DMS153 (cell line): ENCODE results near the gene SEMA3D.

Experiments
- DNase-seq: peaks from one replicate; lab custom pipeline; 2025; lab: John Stamatoyannopoulos, UW

The SEMA3D gene

DNA sequence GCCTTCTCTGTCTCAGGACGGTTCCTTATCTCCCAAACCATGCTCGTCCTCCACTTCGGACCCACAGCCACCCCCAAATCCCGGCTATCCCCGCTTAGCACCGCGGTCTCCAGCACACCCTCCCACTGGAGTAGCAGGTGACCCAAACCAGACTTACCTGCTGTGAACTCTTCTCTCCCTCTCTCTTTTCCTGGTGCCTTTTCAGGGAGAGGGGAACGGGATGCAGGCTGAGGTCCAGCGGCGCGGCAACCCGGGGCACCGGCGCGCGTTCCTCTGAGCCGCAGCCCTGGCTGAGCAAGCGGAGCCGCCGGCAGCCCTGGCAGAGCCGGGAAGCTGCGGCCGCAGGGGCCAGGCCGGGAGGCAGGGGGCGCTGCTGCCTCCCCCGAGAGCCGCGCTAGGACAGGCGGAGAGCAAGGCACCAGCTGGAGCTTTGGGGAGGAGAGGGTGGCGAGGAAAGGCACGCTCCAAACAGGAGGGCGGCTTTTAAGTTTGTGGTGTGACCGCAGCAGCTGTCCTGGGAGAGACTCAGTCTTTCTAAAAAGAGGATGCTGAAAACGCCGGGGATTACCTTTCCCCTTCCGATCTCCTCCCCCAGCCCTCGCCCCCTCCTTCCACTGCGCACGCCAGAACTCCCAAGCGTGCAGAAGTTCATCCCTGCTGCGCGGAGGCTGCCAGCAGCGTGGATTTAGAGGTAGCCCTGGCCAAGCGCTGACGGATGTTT, at the start of gene SEMA3D:
Gene SEMA3D (minus strand): TSS at position 536 of the 721 bp plus-strand sequence. CDS start 65,165 bp downstream, outside the sequence.
- no peak for DNase-seq

DNA sequence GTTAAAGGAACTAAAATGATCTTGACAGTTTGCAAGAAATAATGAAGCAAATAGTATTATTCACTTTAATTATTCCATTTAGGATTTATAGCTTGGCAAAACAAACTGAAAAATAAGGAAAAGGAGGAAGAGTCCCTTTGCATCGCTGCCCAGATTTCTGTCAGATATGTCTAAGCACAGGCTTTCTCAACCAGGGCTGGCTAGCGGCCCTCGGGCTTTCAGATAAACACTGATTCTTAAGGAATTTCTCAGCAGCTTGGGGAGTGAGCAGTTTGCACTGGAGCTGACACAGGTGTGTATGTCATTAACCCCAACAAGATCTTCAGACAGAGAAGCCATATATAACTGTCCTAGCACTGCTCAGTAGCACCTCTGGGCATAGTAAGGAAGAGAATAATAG, 47.9 kb upstream of the SEMA3D start:
- DNase-seq: no peak

DNA sequence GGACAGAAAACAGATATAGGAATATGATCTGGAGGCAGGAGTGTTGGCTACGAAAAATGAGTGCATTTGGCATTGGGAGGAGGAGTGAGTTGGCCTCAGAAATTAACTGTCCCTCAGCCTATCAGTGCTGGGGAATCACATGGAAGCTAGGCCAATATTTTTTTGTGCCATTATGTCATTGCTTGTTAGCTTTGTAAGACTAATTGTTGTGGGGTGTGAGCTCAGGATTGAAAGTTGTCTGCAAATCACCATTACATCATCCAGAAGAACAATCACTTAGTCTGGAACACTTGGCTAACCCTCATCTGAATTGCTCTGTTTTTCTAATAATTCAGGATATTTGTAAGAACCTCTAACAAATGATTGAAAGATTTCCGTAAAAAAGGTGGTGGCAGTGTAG, 45.2 kb upstream of the SEMA3D start:
- no peak for DNase-seq

DNA sequence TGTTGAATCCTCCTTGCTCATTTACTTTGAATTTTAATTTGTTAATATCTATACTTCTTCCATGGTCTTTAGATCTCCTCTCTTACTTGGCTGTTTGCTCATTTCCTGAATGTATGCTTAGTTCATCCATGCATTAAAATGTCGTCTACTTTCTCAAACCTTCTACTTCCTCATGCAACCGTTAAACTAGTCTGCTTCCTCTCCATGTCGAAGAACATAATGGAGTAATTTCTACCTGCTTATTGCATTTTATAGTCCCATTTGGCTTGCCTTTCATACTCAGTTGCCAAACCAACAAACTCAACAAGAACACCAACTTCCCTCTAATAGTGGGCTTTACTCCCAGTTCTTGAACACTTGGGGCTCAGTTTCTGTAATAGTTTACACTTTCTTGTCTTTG, 43.8 kb upstream of the SEMA3D start:
- DNase-seq: no peak

DNA sequence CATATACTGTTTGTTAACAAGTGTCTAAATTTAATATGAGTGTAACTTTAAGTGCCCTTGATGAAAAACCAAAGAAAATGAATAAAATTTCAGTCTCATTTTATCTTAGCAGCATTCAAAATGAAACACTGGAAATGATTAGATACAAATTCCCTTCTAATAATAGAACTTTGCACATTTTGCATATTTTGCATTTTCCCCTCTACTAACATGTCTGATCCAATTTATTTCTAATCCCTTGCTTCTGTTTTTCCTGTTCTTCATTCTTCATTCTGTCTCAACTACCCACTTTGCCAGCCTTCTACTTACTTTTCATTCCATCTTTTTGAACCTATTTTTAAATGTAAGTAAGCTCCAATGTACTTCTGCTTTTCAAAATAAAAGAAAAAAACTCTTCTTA, 42.7 kb upstream of the SEMA3D start:
- DNase-seq: no peak

DNA sequence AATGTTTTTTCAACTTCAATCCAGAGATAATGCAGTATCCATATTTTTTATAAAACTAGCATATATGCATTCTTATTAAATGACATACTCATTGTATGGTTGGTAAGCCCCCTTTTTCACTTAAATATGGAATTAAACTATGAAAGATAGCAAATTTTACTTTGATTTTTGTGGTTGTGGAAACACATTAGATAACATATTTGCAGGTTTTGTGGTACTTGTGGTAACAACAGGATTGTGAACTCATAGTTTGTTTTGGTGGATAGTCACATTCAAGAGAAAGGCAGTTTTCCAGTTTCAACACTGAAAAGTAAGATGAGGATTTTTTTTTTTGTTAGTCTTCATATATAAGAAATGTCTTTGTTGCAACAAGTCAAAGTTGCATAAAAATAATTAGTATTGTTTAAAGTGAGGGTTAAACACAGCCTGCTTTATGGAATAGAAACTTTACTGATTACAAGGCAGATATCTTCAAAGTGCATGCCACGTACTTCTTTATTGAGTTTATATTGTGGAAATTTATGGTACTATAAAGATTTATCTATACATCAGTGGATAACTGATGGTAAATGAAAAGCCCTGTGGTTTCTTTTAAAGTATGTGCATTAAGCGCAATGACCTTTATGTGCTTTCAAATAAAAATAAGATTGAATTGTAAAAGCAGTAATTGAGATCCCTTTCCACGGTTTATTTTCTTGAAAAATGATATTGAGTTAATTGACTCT, 39.7 kb upstream of the SEMA3D start:
- no peak for DNase-seq

DNA sequence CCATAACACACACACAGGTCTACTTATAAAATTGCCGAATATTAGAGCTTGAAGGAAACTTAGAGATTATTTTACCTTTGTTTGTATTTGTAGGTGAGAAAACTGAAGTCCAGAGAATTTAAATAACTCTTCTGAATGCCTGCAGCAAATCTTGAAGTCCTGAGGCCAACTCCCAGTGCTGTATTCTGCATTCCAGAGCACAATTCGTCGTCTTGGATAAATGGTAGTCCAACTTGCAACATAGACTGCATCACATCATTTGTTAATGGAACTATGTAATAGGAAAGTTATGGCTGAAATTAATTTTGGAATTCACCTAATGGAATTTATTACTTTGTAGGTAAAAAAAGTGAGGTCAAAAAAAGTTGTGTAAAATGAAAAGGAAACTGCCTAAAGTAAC, 37.3 kb upstream of the SEMA3D start:
- no peak for DNase-seq

DNA sequence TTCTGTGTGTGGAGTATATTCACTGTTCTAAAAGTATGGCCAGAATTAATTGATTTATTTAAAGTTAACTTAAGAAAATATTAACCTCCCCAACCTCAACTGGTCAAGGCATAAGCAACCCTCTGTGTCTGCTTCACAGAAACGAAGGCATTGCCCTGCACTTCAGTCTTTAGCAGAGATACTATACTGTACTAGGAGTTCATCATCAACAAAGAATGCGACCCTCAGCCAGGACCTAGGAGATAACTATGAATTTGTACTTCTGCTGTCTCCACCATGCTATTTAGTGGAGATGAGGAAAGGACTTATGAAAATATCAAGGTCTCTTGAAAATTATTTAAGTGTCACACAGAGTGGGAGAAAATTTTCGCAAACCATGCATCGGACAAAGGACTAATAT, 35.7 kb upstream of the SEMA3D start:
- no peak for DNase-seq

DNA sequence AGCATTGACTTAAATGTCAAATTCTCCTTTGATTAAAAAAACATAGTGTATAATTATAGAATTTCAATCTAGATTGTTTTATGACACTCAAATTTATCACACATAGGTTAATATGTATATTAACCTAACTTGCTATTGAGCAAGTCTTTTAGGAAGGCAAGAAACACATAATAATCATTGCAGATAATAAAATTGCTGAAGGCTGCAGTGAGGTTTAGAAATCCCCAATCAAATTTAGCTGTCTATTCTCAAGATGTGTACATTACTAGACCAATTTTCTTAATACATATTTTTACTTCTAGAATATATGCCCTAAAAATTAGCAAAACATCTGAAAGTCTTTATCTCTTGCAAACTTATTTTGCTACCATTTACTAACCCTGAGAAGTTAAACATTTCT, 34.9 kb upstream of the SEMA3D start:
- no peak for DNase-seq

DNA sequence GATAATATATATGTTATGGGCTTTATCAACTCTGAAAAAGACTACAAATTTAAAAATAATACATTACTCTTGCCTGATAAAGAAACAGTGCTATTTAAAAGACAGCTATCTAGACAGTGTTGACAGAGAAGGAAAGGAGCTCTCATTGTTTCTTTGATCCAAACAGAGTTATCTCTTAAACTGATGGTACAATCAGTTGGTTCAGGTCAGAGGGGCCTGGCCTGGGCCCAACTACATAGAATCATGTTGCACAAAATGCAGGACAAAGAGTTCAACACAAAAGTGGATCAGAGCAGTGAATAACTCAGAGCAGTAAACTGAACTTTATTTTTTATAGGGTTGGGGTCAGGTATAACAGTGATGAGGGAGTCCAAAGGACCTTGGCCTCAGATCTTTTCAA, 33.8 kb upstream of the SEMA3D start:
- DNase-seq: no peak

DNA sequence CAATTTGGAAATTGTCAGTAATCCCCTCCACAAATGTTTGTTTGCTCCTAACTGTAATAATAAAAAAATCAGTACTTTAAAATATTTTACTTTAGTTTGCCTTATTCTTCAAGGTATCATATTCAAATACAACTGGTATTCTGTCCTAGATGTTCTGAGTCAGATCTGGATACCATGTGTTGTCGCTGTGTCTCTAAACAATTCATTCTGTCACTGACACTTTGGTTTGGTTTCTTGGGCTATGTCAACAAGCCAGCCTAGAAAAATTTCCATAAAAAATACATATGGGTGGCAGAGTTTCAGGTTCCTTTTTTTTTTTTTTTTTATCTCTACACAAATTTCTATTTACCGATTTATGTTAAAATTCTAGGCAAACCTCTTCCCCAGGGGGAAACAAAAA, 33.2 kb upstream of the SEMA3D start:
- DNase-seq: no peak

DNA sequence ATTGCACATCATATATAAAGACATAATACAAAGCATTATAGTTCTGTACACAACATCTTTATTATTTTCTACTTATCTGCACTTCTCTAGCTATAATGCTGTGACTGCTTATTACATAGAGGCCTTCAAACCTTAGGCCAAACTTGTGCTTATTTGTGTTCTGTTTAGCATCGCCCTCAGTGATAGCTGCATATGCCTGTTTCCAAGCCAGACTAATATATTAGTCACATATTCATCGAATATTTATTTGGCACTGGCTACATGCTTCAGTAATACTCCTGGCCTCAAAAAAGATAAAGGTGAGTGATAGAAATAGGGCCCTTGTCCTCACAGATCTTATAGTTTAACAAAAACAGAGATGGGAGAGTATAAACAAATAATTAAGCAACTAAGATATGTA, 30.2 kb upstream of the SEMA3D start:
- DNase-seq: no peak

DNA sequence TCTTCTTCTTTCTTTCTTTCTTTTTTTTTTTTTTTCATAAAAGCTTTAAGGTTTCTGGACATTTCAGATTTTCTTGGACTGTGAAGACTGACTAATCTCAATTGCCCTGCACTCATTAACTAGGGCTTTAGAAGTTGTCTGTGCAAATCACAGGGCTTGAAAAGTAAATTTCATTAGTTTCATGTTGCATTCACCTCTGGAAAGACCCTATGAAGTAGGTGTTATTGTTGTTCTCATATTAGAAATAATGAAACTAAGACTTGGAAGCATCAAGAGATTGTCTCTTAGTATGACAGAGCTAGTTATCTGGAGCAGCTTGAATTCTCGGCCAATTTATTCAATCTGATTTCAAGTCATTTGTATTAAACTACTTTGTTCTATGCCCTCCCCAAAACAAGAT, 28.2 kb upstream of the SEMA3D start:
- DNase-seq: no peak

DNA sequence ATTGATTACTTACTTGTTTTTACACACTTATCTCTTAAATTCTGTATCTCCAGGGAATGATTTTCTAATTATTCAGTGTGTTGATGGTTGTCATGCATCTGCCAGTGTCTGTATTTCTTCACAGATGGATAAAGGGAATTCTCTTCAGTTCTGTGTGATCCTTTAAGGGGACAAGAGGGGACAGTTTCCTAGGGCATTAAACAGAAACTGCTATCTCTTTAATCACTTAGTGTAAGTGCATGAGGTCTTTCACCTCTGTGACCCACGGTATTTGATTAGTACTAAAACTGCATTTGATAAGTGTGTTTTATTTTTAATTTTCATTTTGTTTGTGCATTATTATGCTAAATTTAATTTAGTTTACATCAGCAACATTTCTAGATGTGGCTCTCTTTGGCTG, 26.6 kb upstream of the SEMA3D start:
- no peak for DNase-seq

DNA sequence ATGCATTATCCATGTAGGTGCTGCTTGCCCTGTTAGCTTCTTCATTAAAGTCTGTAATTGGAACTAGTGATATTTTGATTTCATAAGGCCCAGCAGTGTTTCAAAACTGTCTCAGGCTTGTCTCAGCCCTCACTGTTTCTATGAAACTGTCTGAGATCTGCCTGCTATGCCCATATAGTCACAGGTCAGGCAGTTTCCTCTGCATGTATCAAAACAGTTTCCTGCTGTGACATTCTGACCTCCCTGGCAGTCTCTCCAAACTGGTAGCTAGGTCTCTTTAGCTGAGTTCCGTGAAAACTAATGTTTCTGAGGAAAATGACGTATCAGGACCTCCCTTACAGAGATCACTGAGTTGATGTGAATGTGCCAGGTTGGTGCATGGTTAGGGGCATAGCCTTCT, 18.9 kb upstream of the SEMA3D start:
- DNase-seq: no peak

DNA sequence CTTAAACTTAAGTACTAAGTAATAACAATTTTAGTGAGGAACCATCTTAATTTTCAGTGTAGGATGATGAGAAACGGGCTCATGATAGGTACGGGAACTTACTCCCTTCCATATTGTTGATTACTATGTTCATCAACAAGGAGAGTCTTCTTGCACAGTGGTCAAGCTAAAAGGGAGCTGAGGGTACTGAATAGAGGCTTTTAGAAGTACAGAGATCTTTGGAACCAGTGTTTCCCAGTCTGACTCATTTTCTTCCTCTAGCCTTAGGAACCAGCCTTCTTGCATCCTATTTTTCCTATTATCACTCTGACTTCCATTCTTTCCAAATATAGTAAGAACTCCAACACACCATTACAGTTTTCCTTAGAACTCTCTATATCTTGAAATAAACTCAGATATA, 17.6 kb upstream of the SEMA3D start:
- no peak for DNase-seq

DNA sequence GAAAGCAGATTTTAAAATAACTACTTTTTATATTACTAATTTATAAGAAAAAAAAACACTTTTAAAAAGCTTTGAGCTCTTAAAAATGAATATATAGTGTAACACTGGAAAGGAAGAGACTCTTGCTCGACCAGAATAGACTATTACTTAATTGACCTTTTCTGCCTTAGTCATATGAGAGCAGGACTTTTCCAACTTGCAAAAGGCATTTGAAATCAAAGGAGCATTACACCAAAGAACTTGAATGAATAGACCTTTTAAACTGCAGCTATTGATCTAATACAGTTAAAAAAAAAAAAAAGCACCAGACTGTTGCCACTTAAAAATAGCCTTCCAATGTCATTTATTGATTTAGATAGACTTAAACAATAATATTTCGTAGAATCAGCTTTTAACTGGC, 17.2 kb upstream of the SEMA3D start:
- DNase-seq: no peak

DNA sequence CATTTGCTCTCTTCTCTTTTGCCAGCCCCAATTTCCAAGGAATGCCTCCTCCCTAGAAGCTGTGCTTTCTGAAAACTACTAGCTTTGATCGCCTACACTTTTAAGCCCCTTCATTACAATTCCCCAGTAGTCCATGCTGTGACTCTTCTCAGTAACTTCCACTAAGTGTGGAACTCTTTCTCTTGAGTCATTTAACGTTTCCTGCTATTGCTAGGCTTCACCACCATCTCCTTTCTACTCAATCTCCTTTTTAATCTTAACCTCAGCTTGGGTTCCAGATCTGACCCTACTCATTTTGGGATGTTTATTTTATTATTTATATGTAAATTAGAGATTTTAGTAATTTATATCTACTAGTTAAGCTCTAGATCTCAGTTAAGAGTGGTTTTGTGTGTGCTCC, 14.4 kb upstream of the SEMA3D start:
- no peak for DNase-seq

DNA sequence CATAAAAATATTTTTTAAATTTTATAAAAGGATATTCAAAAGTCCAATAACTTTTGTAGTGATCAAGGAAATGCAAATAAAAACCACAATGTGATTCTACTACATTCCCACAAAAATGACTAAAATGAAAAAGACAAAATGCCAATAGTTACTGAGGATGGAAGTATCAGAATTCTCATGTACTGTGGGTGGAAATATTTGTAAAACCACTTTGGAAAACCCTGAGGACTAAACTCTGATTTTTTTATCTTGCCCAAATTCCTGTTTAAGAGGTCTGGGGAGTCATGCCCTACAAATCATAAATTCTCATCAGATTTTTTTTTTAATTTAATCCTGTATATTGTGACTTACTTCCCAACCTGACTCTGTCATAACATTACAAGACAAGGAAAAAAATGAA, 9.8 kb upstream of the SEMA3D start:
- no peak for DNase-seq

DNA sequence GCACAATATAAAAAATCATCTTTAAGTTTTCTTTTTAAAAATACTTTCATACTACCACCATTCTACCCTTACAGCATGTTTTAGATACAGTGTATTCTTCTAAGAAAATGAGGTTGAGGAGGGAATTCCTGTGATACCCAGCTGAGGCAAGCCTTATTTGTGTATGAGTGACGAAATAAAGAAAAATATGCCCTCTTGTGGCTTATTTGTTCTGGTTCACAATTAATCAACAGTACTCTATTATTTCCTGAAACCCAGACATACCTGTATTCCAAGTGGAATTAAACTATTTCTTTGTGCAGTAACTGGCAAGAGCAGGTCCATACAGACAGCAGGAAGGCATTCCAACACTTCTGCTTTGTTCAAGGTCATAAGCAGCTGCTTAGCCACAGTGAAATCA, 4.5 kb upstream of the SEMA3D start:
- no peak for DNase-seq

DNA sequence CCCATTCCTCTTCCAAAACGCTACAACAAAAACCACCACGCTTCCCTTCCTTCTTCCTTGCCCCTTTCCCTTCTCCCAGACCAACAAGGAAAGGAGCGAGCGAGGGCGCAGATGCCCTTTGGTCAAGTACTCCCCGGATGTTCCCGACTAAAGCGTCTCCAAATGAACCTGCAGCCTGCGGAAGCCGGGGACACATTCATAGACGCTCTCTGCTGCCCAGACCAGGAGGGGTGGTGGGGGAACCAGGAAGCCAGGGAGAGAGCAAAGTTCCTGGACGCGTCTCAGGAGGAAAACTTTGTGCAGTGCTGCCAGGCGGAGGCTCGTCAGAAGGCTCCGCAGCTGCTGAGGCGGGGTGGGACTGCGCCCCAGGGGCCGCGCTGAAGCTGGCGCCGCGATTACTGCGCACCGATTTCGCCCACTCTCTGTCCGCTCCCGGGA, 754 bp downstream of the SEMA3D start:
- no peak for DNase-seq

DNA sequence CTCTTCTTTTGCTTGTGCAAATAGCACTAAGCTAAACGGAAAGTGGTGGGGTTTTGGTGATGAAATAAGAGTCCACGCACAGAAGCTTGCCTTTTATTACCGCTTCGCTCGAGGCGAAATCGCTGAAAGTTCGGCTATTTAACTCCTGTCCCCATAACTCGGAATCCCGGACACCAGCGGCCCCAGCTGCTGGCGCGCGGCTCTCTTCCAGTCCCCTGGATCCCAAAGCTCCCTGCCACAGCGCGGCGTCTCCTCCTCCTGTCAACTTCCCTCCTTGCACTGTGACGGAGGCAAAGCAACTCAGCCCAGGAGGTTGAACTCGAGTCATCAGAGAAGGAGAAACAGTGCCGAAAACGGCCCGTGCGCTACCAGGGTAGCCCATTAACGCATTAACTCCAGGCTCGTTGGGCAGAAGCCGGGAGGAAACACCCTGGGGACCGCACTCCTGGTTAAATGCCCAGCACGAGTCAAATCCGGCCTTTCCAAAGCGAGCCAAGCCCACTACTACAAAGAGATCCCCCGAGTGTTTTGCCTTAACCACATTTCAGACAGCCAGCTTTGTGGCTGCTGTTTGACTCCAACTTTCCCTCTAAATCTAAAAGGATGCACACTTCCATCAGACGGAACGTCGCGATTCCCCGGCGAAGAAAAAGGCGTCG, 1.3 kb downstream of the SEMA3D start:
- DNase-seq: no peak
